Measurements from ENCODE around the gene TTLL11. TPM values are rescaled to one million over a fixed set of nuclear protein-coding genes. Genes with fewer than 3 reads are reported as not detected.
"Not testable (repeated sequence)": the region's sequence is repeated elsewhere in the genome, so short reads cannot be mapped to it uniquely, and the experiment has no call there.

Gene TTLL11
- total RNA-seq, 4 donors from 2014 or later, result 3.0 to 9.9 (median 7.4) TPM

GRCh38 chr9:121895818-121896544 is 197.1 kb downstream of the TTLL11 start:
- Histone ChIP-seq H3K4me3 (no peak overlapping the region), H3K27me3 (no peaks in the 10 kb centered on the region), H3K4me1 (no peaks in the 10 kb centered on the region), H3K36me3 (no peaks in the 10 kb centered on the region), H3K9me3 (no peaks in the 10 kb centered on the region), H3K27ac (no peak overlapping the region)
- no peak for DNase-seq
- TF ChIP-seq CTCF (IDR thresholded peaks at IDR 0.05) (no peak), POLR2A (IDR thresholded peaks at IDR 0.05) (no peak)

- DNase-seq, result no peak
- Histone ChIP-seq H3K4me3 (no peak overlapping the region), H3K4me1 (no peaks in the 10 kb centered on the region), H3K36me3 (no peaks in the 10 kb centered on the region), H3K27me3 (no peaks in the 10 kb centered on the region), H3K9me3 (no peaks in the 10 kb centered on the region), H3K27ac (no peak overlapping the region)
- no peak for TF ChIP-seq CTCF (IDR thresholded peaks at IDR 0.05)
- TF ChIP-seq POLR2A (IDR thresholded peaks at IDR 0.05), result no peak
Measured at GRCh38 chr9:121895358-121895757, 197.8 kb downstream of the TTLL11 start.

- H3K4me1 ChIP-seq, H3K36me3 ChIP-seq, H3K27ac ChIP-seq, H3K9me3 ChIP-seq, H3K27me3 ChIP-seq, DNase-seq, H3K4me3 ChIP-seq: not testable (repeated sequence)
Measured at GRCh38 chr9:121894380-121894779, 198.7 kb downstream of the TTLL11 start.

GRCh38 chr9:121893786-121894185 is 199.3 kb downstream of the TTLL11 start:
- H3K27ac ChIP-seq, result no peak overlapping the region
- no peaks in the 10 kb centered on the region for H3K9me3 ChIP-seq
- TF ChIP-seq POLR2A (IDR thresholded peaks at IDR 0.05) (no peak), CTCF (IDR thresholded peaks at IDR 0.05) (no peak)

GRCh38 chr9:121892706-121893105 is 200.4 kb downstream of the TTLL11 start:
- DNase-seq, result no peak
- Histone ChIP-seq H3K27me3 (no peaks in the 10 kb centered on the region), H3K4me1 (peaks cover 0 to 13% (median 0%) of the 10 kb centered on the region in 4 donors), H3K36me3 (no peaks in the 10 kb centered on the region), H3K4me3 (no peak overlapping the region), H3K27ac (no peak overlapping the region), H3K9me3 (no peaks in the 10 kb centered on the region)
- TF ChIP-seq CTCF (IDR thresholded peaks at IDR 0.05), result no peak
- no peak for TF ChIP-seq POLR2A (IDR thresholded peaks at IDR 0.05)

More at GRCh38 chr9:121893786-121894185, 199.3 kb downstream of the TTLL11 start:
- DNase-seq, result no peak
- Histone ChIP-seq H3K36me3 (no peaks in the 10 kb centered on the region), H3K4me3 (no peak overlapping the region), H3K4me1 (peaks cover 0 to 2% (median 0%) of the 10 kb centered on the region in 4 donors), H3K27me3 (no peaks in the 10 kb centered on the region)

GRCh38 chr9:121890746-121891145 is 202.4 kb downstream of the TTLL11 start:
- Histone ChIP-seq H3K27me3 (no peaks in the 10 kb centered on the region), H3K9me3 (no peaks in the 10 kb centered on the region), H3K4me3 (no peak overlapping the region), H3K4me1 (peaks cover 0 to 13% (median 0%) of the 10 kb centered on the region in 4 donors), H3K27ac (no peak overlapping the region), H3K36me3 (no peaks in the 10 kb centered on the region)
- DNase-seq, result no peak
- TF ChIP-seq CTCF (IDR thresholded peaks at IDR 0.05), result no peak
- no peak for TF ChIP-seq POLR2A (IDR thresholded peaks at IDR 0.05)

Measured in Peyer's patch (tissue), 4 donors.